ENCODE results near the gene PRAF2.

The PRAF2 gene, protein sequence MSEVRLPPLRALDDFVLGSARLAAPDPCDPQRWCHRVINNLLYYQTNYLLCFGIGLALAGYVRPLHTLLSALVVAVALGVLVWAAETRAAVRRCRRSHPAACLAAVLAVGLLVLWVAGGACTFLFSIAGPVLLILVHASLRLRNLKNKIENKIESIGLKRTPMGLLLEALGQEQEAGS

DNA sequence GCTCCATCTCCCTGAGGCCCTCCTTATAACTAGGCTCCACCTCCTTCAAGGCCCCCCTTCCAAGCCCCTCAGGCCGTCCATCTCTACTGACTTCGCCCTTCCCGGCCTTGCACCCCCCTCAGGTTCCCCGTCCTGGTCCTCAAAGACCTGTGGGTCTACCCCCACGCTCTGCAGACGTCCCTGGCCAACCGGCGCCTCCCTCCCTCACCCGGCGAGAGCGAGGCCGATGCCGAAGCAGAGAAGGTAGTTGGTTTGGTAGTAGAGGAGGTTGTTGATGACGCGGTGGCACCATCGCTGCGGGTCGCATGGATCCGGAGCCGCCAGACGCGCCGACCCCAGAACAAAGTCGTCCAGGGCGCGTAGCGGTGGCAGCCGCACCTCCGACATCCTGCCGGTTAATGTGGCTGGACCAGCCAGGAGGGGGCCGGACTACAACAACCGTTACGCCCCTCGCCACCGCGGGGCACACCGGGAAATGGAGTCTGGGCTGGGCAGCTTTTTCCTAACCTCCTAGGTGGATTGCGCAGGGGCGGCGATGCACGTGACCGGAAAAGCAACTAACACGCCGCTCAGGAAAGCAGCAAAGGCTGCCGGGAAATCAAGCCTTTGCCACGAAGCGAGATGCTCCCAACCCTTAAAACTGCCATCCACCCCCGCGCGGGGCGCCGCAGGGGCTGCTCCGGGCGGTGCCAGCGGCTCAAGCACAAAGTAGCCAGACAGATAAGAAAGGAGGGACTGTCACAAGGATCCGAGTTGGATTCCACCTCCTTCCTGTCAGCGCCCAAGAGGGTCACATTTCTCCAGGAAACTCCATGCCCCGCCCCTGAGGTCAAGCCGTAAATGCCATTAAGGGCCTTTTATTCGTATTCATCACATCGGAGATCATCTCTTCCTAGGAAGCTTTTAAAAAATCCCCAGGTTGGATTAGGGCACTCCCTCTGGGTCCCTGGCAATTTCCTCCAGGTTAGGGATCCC lies at the start of gene PRAF2:
PRAF2 (minus strand) TSS at position 402 of the 975 bp plus-strand sequence; CDS start at position 387, 15 bp downstream.
- peak; percentile 79 to 80 for DNase-seq (ENCODE audit: low read depth in 2 of 2)

DNA sequence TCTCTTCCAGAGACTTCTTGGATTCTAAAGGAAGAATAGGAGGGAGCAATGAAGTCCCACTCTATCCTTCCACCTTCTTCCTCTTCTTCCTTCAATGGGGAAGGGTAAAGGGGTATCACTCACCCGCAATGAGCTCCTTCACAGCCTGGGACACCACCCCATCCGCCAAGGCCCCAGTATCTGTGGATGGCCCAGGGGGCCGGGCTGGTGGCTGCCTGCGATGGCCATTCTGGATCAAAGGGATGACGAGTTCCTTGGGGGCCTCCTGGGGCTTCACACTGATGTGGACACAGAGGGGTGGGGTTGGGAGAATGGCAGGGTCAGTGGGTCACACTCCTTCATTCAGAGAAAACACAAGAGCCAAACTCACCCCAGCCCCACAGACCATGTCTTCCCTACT lies 48.7 kb upstream of the PRAF2 start:
- DNase-seq (ENCODE audit: low read depth in 2 of 2): no peak

DNA sequence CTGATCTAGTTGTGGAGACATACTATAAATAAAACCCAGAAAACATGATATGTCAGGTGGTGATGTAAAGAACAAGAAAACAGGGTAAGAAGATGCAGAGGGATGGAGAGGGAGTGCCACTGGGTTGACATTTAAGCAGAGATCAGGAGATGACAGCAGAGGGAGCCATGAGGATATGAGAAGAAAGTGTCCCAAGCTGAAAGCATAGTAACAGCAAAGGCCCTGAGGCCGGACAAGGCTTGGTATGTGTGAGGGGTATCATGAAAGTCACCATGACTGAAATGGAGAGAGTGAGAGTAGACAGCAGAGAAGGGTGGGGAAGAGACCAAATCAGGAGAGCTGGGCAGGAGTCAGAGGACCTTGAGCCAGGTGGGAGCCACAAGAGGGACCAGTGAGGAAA lies 46.3 kb upstream of the PRAF2 start:
- DNase-seq (ENCODE audit: low read depth in 2 of 2): no peak

DNA sequence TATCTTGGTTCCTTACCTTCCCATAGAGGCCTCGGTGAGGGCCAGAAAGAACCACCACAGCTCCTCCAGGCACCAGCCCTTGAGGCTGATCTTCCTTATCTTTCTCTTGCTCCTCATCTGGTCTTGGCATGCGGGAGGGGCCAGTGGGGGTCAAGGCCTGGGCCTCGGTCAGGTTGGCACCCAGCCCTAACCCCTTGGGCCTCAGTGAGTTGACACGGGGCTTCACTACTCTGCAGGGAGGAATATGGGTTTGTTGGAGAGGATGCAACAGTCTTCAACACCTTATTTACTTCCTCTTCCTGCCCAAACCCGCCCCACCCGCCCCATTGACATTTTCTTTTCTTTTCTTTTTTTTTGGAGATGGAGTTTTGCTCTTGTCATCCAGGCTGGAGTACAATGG lies 43.8 kb upstream of the PRAF2 start:
- DNase-seq (ENCODE audit: low read depth in 2 of 2): no peak

DNA sequence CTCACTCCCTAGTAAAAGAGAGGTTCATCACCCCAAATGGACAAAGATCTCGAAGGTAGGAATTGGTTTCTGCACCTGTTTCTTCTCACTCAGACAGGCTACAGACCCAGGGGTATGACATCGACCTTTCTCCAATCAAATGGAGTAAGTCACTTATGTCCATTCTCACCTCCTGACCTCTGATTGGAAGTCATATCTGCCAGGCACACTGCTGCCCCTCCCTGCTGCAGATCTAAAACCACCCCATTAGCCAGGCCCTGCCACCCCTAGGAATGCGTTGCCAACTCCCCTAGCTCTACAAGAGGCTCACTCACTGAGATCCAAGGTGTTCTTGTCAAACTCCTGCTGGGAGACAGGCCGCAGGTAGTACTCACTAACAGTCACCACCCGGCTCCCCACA lies 42.9 kb upstream of the PRAF2 start:
- DNase-seq (ENCODE audit: low read depth in 2 of 2): no peak

DNA sequence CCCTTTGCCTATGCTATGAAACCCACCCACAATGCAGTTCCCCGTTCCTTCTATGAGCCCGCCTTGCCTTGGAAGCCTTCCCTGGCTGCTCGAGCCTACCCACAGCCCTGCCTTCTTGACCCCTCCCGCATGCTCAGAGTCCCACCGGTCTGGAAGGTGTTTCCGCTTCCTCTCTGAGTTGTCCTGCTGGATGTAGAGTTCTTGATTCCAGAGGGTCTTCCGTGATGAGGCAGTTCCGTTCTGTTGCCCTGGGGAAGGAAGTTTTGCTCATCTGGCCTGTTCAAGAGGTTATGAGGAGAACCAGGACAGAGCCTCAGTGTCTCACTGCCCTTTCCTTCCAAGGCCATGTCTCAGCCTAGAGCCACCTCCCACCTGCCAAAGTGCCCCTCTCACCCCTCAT lies 42.3 kb upstream of the PRAF2 start:
- no peak for DNase-seq (ENCODE audit: low read depth in 2 of 2)

DNA sequence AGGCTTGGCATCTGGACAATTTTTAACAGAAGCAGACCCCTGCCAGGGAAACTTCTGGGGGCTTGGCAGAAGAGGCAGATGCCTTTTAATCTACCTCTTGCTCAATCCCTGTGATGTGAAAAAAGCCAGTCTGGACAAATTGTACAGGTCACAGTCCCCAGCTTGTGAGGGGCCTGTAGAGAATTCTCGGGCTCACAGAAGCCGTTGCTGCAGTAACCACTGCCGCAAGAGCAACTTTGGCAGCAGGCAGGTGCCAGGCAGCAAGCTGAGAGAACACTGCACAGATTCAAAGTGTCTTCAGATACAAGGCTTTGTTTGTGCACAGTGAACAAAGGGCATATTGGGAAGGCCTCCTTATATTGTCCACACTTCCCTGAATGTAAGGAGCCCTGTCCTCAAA lies 38.0 kb upstream of the PRAF2 start:
- no peak for DNase-seq (ENCODE audit: low read depth in 2 of 2)

DNA sequence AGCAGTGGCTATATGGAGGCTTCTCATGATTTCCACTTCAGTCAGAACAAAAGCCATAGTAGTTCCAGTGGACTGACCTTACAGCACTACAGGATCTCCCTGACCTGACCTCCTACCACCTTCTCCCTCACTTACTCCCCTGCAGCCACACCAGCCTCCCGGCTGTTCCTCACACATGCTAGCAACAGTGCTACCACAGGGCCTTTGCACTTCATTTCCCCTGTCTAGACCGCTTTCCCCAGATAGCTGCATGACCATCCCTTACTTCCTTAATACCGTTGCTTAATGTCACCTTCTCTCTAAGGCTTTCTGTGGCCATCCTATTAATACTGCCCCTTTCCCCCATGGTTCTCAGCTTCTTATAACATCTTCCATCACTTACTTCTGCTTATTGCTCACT lies 36.6 kb upstream of the PRAF2 start:
- DNase-seq (ENCODE audit: low read depth in 2 of 2): no peak

DNA sequence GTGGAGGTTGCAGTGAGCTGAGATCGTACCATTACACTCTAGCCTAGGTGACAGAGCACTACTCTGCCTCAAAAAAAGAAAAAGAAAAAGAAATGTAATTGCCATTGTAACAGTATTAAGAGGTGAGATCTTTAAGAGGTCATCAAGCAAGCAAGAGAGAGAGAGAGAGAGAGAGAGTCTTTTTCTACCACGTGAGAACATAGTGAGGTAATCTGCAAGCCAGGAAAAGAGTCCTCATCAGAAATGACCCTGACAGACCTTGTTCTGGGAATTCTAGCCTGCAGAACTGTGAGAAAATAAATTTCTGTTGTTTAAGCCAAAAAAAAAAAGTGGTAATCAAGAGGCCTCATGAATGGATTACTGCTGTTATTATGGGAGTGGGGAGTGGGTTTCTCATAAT lies 34.8 kb upstream of the PRAF2 start:
- no peak for DNase-seq (ENCODE audit: low read depth in 2 of 2)

DNA sequence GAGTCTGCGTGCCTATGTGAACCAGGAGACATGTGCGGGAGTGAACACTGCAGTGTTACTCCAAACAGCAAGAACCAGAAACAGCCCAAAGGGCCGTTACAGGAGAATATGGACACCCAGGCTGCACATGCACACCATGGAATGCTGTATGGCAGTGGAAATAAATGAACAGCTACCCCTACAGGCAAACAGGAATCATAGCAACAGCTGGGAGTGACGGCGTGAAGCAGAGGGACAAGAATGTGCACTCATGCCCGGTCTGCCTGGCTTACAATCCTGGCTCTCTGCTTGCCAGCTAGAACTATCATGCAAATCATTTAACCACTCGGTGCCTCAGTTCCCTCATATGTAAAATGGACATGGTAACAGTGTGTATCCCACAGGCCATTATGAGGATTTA lies 33.1 kb upstream of the PRAF2 start:
- DNase-seq (ENCODE audit: low read depth in 2 of 2): peak in 1 of 2 experiments; percentile 1

DNA sequence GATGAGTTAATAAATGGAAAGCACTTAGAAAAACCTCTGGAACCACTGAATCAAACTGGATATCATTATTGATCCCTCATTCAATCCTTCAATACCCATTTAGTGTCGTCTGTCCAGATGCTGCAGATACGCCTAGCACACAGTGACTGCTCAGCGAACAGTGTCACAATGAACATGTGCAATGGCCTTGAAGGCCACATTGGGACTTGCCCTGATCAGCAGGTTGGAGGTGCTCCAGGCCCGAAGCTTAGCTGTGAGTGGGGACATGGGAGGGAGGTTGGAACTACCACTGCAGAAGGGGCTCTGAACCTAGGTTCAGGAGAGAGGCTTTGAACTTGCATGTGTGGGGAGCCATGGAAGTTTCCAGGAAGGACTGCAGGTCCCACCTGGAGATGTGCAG lies 32.5 kb upstream of the PRAF2 start:
- DNase-seq (ENCODE audit: low read depth in 2 of 2): no peak

DNA sequence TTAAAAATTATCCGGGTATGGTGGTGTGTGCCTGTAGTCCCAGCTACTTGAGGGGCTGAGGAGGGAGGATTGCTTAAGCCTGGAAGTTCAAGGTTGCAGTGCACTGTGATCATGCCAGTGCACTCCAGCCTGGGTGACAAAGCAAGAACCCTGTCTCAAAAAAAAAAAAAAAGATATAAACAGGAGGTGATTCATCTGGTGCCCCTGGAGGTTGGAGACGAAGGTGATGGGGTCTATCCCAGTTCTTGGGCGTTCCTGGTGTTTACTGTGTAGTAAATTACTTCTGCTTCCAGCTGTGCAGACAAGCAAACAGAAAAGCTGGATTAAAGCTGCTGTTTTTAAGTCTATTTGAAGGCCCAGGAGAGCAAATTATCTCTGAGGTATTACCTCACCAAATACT lies 29.8 kb upstream of the PRAF2 start:
- DNase-seq (ENCODE audit: low read depth in 2 of 2): no peak

DNA sequence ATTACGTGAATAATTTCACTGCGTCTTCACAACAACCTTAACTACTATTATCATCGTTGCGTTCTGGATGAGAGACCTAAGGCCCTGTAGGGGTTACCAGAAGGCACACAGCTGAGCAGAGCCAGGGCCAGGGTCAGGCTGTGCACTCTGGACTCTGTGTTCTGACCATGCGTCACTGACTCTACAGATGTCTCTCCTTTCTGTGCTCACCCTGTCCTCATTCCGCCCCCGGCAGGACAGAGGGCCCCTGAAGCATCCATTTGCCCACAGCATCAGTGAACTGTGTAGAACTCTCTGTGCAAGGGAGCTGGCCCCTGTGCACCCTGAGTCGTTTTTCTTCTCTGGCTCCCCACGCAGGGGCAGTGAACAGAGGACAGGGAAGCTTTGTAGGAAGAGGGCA lies 28.4 kb upstream of the PRAF2 start:
- DNase-seq (ENCODE audit: low read depth in 2 of 2): no peak

DNA sequence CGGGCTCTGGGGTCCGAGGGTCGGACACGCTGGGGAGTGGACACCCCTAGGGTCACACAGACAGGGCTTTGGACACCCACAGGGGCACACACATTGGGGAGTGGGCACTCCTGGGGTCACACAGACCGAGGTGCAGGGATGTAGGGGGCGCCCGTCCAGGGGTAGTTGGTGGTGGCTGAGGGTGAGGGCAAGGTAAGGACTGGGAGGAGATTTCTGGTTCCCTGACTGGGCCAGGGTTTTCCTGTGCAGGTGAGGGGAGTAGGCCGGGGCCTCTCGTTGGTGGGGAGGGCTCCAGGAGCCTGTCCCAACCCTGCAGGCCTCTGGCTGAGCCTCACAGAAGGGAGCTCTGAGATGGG lies 27.8 kb upstream of the PRAF2 start:
- no peak for DNase-seq (ENCODE audit: low read depth in 2 of 2)

DNA sequence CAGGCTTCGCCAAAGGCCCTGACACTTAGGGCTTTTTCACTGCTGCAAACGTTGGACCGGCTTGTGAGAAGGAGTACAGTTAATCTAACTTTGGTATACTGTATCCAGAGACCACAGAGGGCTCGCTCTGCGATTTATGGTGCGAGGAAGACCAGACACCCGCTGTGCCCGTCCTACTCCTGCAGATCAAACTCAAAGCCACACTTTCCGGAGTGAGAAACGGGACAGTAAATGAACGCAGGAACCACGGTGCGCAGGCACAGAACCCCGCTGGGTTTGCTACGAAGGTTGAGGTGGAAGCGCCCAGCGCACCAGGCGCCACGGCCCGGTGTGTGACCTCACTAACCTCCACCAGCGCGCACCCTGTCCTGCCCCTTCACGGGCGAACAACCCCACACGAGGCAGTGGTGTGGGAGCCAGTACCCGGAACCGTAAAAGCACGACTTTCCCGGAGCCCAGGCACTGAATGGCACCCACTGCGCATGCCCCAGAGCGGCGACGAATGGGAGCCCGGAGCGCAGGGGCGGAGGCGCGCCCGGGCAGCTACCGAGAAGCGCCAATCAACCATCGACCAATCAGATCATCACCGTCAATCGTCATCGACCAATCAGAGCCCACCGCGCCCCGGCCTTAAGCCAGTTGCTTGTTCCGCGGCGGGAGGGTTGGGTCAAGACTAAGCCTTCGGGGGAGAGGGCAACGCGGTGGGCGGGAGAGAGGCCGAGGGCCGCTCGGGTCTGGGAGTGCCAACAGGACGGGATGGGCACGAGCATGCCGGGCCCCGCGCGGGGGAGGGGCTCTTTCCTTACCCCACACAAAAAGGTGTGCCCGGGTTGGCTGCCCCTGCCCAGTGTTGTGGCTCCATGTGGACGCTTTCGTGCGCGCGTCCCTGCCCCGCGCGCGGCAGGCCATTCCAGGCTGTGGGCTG lies 27.2 kb upstream of the PRAF2 start:
- peak; percentile 67 to 73 for DNase-seq (ENCODE audit: low read depth in 2 of 2)

DNA sequence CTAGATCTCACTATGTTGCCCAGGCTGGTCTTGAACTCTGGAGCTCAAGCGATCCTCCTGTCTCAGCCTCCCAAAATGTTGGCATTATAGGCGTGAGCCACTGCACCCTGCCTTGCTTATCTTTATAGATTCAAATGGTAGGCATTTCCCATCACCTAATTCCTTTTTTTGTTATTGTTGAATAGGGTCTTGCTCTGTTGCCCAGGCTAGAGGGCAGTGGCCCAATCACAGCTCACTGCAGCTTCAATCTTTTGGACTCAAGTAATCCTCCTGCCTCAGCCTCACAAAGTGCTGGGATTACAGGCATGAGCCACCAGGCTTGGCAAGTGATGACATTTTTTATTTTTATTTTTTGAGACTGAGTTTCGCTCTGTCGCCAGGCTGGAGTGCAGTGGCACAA lies 22.6 kb upstream of the PRAF2 start:
- DNase-seq (ENCODE audit: low read depth in 2 of 2): no peak

DNA sequence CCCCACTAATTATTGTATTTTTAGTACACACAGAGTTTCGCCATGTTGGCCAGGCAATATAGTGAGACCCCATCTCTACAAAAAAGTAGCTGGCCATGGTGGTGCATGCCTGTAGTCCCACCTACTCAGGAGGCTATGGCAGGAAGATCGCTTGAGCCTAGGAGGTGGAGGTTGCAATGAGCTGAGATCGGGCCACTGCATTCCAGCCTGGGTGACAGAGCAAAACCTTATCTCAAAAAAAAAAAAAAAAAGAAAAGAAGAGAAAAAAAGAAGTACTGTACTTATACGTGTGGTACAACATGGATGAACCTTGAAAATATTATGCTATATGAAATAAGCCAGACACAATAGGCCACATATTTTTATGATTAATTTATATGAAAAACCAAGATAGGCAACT lies 15.8 kb upstream of the PRAF2 start:
- no peak for DNase-seq (ENCODE audit: low read depth in 2 of 2)

DNA sequence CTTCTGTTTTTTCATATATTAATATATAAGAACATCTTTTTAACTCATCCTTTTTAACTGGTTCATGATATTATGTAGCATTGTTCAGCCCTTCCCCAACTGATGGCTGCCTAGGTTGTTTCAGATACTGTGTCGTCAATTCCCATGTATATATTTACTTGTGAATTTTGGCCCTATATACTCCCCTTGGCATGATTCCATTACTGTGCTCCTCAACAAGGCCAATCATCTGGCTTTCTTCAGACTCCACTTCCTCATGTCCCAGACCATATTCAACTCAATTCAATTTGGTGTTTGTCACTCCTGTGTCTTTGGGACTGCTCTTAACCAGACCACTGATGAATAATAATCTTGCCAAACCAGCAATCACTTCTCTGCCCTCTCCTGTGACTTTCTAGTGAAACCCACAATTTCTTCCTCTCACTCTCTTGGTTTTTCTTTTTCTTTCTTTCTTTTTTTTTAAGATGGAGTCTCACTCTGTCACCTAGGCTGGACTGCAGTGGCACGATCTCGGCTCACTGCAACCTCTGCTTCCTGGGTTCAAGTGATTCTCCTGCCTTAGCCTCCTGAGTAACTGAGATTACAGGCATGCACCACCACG lies 8.6 kb upstream of the PRAF2 start:
- DNase-seq (ENCODE audit: low read depth in 2 of 2): no peak

DNA sequence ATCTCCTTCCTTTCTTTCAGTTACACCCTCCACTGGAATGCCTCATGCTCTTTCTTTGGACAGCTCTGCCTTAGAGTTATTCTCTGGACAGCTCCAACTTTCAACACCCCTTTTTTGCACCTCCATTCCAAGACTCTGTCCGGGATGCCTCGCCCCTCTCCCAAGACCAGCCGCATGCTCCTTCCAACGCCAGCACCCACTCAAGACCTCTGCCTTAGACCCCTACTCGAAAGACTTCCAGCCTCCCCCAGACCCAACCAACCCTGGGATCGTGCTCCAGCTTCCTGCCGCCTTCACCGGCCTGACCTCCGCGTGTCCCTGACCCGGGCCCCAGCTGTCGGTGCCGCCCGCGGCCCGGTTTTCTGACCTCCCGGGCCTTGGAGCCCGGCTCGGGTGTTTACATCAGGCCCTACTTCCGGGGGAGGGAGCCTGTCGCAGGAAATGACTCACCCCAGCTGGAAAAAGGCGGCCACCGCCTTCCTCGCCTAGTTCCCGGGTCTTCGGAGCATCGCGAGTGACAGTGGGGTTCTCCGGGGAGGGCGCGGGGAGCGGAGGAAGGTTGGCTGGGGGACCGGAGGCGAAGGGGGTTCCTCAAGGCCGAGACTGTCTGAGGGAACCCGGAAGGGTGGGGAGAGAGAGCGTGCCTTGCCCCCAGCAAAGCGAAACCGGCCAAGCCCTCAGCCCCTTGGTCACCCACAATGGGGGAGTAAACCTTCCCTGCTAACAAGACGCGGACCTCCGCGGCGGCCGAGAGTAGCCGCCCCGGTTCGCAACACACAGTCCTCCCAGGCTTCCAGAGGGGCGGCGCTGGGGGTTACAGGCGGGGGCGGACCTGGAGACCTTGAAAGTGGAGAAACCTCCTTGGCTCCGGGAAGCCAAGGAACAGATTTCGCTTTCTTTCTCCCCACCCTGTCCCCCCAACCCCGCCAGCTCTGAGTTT lies 6.0 kb upstream of the PRAF2 start, which contains the start of gene WDR45:
WDR45 (minus strand) TSS at position 399 of the 940 bp plus-strand sequence. CDS start 1,792 bp downstream, outside the sequence.
- peak in 1 of 2 experiments; percentile 40 for DNase-seq (ENCODE audit: low read depth in 2 of 2)

DNA sequence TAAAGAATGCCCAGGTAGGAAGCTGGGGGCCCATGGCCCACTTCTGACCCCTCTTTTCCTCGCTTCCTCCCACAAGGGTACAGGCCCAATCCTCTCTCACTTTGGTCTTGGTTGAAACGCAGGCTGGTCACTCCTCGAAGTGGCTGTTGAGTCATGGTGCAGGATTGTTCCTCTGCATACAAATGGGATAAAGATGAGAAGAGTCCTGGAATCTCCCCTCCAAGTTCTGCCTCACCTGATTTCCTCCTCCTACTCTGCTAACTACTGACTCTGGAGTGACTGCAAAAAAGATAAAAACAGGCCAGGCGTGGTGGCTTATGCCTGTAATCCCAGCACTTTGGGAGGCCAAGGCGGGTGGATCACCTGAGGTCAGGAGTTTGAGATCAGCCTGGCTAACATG lies 4.1 kb upstream of the PRAF2 start:
- no peak for DNase-seq (ENCODE audit: low read depth in 2 of 2)

DNA sequence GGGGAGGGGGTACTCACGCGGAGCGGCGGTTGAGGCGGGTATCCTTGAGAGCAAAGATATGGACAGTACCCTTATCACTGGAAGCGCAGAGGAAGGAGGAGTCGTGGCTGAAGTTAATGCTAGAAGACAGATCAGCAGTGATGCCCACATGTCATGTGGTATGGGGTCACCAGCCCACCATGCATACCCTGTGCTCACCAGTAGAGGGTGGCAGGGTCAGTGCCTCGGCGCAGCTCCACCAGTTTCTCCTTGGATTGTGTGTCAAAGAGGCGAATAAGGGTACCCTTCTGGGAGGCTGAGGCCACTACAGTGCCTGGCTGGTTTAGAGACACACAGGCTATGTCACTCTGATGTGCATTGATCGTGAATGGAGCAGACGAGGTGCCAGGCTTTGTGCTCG lies 1.5 kb upstream of the PRAF2 start:
- no peak for DNase-seq (ENCODE audit: low read depth in 2 of 2)

Measured in fibroblast of skin of left quadriceps (primary cell).